H1 (cell line): ENCODE measurements around the gene KCND3. TPM values are rescaled to one million over a fixed set of nuclear protein-coding genes. Genes with fewer than 3 reads are reported as not detected.

Experiments used
- CTCF ChIA-PET: fragments of 300-600 bp; sonication (Branson Sonifier 250); formaldehyde crosslinking; loops from one replicate; lab custom pipeline; 2021; ENCODE audit not compliant: partially characterized antibody; lab: Charles Lee
- POLR2A ChIA-PET: fragments of 300-600 bp; sonication (Branson Sonifier 250); formaldehyde crosslinking; loops from one replicate; lab custom pipeline; 2021; ENCODE audit warnings: inconsistent platforms; ENCODE audit not compliant: partially characterized antibody; lab: Charles Lee
- DNase-seq, 2 experiments: peaks; one replicate each; pipeline versions ENCODE4 v3.0.0 to v3.0.0-alpha.2; 2010 to 2022; ENCODE audit warnings: low spot score in 2 of 2, low read depth in 1 of 2, mixed read lengths in 1 of 2
- FAIRE-seq: peaks from 2 replicates; lab custom pipeline; 2011; peaks lifted over from hg19 to GRCh38; lab: Jason Lieb, UNC
- H2AFZ ChIP-seq: 2 replicates; pipeline ENCODE4 v1.8.1; 2012; ENCODE audit warnings: low read length, inconsistent platforms
- H2AK5ac ChIP-seq: 2 replicates; pipeline ENCODE4 v1.6.1; 2013; ENCODE audit warnings: low read depth, low read length
- H2BK120ac ChIP-seq: replicated peaks from 2 replicates; pipeline ENCODE3; 2013; ENCODE audit warnings: low read depth, low read length, inconsistent platforms
- H2BK12ac ChIP-seq: 2 replicates; pipeline ENCODE4 v1.6.1; 2013; ENCODE audit warnings: low read depth, low read length
- H2BK15ac ChIP-seq: 2 replicates; pipeline ENCODE4 v1.6.1; 2013; ENCODE audit warnings: low read length
- H2BK20ac ChIP-seq: 2 replicates; pipeline ENCODE4 v1.6.1; 2013; ENCODE audit warnings: low read length
- H2BK5ac ChIP-seq: 2 replicates; pipeline ENCODE4 v1.6.1; 2013; ENCODE audit warnings: low read depth, low read length
- H3K14ac ChIP-seq: 2 replicates; pipeline ENCODE4 v1.6.1; 2013; ENCODE audit warnings: inconsistent platforms; ENCODE audit not compliant: insufficient read length
- H3K18ac ChIP-seq: 2 replicates; pipeline ENCODE4 v1.6.1; 2013; ENCODE audit warnings: low read length; ENCODE audit errors: extremely low read depth
- H3K23ac ChIP-seq: 2 replicates; pipeline ENCODE4 v1.6.1; 2013; ENCODE audit warnings: inconsistent platforms; ENCODE audit not compliant: insufficient read length
- H3K23me2 ChIP-seq: 2 replicates; pipeline ENCODE4 v1.6.1; 2013; ENCODE audit warnings: low read depth, low read length
- H3K27ac ChIP-seq: 2 replicates; pipeline ENCODE4 v1.6.1; 2011; ENCODE audit warnings: low read depth, low read length, inconsistent platforms
- H3K27me3 ChIP-seq, 4 experiments: replicated peaks in 1 of 4; 1 replicate in 1 of 4; 2 replicates in 3 of 4; pipeline versions ENCODE4 v1.6.1 to v1.8.1; 2011 to 2013; ENCODE audit warnings: low read length in 3 of 4, mild to moderate bottlenecking in 3 of 4, inconsistent platforms in 2 of 4, mixed read lengths in 2 of 4, moderate library complexity in 1 of 4; ENCODE audit not compliant: control insufficient read depth in 3 of 4, insufficient read depth in 3 of 4; ENCODE audit errors: extremely low read depth in 1 of 4
- H3K36me3 ChIP-seq, 4 experiments: 2 replicates each; pipeline versions ENCODE4 v1.6.1 to v1.8.1; 2011 to 2013; ENCODE audit warnings: mild to moderate bottlenecking in 4 of 4, low read length in 3 of 4, moderate library complexity in 2 of 4, control low read depth in 1 of 4, inconsistent platforms in 1 of 4; ENCODE audit not compliant: insufficient read depth in 4 of 4, control insufficient read depth in 2 of 4
- H3K4ac ChIP-seq: replicated peaks from 2 replicates; pipeline ENCODE3; 2013; ENCODE audit warnings: low read length, low read depth, mixed read lengths, inconsistent platforms; ENCODE audit not compliant: insufficient read length
- H3K4me1 ChIP-seq, 4 experiments: replicated peaks in 1 of 4; 1 replicate in 1 of 4; 2 replicates in 3 of 4; pipeline versions ENCODE4 v1.6.1 to v1.8.1; 2011 to 2013; ENCODE audit warnings: low read length in 3 of 4, inconsistent platforms in 2 of 4, mixed read lengths in 1 of 4; ENCODE audit not compliant: insufficient read depth in 4 of 4, control insufficient read depth in 3 of 4
- H3K4me2 ChIP-seq, 2 experiments: 2 replicates each; pipeline versions ENCODE4 v1.6.1 to v1.8.1; 2011 to 2013; ENCODE audit warnings: low read depth in 2 of 2, low read length in 2 of 2, control low read depth in 1 of 2, inconsistent platforms in 1 of 2, mild to moderate bottlenecking in 1 of 2; ENCODE audit not compliant: insufficient read depth in 1 of 2
- H3K4me3 ChIP-seq, 4 experiments: fragments of 200-600, 300-600 bp in 1 of 4; sonication (generic), shearing (Covaris generic), sonication (Bioruptor Twin) in 1 of 4; 2 replicates each; pipeline versions ENCODE4 v1.5.1 to v1.8.1; 2011 to 2016; ENCODE audit warnings: low read length in 4 of 4, low read depth in 3 of 4, control low read depth in 2 of 4, inconsistent platforms in 2 of 4, mild to moderate bottlenecking in 2 of 4, mixed read lengths in 1 of 4, moderate library complexity in 1 of 4; ENCODE audit not compliant: insufficient read depth in 2 of 4; ENCODE audit errors: extremely low read depth in 1 of 4
- H3K56ac ChIP-seq: replicated peaks from 2 replicates; pipeline ENCODE3; 2013; ENCODE audit warnings: low read depth, mild to moderate bottlenecking, mixed read lengths, low read length, inconsistent platforms; ENCODE audit not compliant: insufficient read length
- H3K79me1 ChIP-seq: 2 replicates; pipeline ENCODE4 v1.6.1; 2013; ENCODE audit warnings: low read depth, low read length, control low read depth
- H3K79me2 ChIP-seq, 2 experiments: 2 replicates each; pipeline versions ENCODE4 v1.6.1 to v1.8.1; 2012 to 2013; ENCODE audit warnings: low read length in 2 of 2, mild to moderate bottlenecking in 2 of 2, inconsistent platforms in 1 of 2; ENCODE audit not compliant: insufficient read depth in 2 of 2, control insufficient read depth in 1 of 2
- H3K9ac ChIP-seq, 4 experiments: replicated peaks in 1 of 4; 1 replicate in 1 of 4; 2 replicates in 3 of 4; pipeline versions ENCODE4 v1.6.1 to v1.8.1; 2011 to 2013; ENCODE audit warnings: low read depth in 3 of 4, low read length in 3 of 4, control low read depth in 2 of 4, mild to moderate bottlenecking in 2 of 4, moderate library complexity in 2 of 4, inconsistent platforms in 1 of 4; ENCODE audit errors: extremely low read depth in 1 of 4
- H3K9me3 ChIP-seq, 2 experiments: 2 replicates each; pipeline versions ENCODE4 v1.6.1 to v1.8.1; 2012 to 2013; ENCODE audit warnings: mild to moderate bottlenecking in 2 of 2, moderate library complexity in 2 of 2, control low read depth in 1 of 2, inconsistent platforms in 1 of 2, low read depth in 1 of 2, low read length in 1 of 2, mixed read lengths in 1 of 2; ENCODE audit not compliant: insufficient read depth in 2 of 2
- H4K20me1 ChIP-seq, 2 experiments: replicated peaks in 1 of 2; 2 replicates each; pipeline versions ENCODE3 to v1.8.1; 2011 to 2013; ENCODE audit warnings: inconsistent platforms in 2 of 2, low read length in 2 of 2, mild to moderate bottlenecking in 1 of 2; ENCODE audit not compliant: insufficient read depth in 2 of 2, control insufficient read depth in 1 of 2
- H4K5ac ChIP-seq: 2 replicates; pipeline ENCODE4 v1.6.1; 2013; ENCODE audit warnings: low read length, low read depth, mixed read lengths, inconsistent platforms; ENCODE audit not compliant: insufficient read length
- H4K8ac ChIP-seq: 2 replicates; pipeline ENCODE4 v1.8.0; 2013; ENCODE audit warnings: mild to moderate bottlenecking, moderate library complexity, low read length, inconsistent platforms; ENCODE audit not compliant: insufficient read depth; ENCODE audit errors: extremely low read depth
- H4K91ac ChIP-seq: replicated peaks from 2 replicates; pipeline ENCODE3; 2013; ENCODE audit warnings: low read length, mixed read lengths, inconsistent platforms; ENCODE audit not compliant: insufficient read length
- CTCF ChIP-seq, 3 experiments: IDR thresholded peaks; 1 replicate in 2 of 3; 2 replicates in 1 of 3; pipeline versions ENCODE4 v1.5.1 to v1.6.1; 2011; ENCODE audit warnings: low read length in 3 of 3, mild to moderate bottlenecking in 3 of 3, inconsistent platforms in 2 of 3, low read depth in 1 of 3, moderate library complexity in 1 of 3; ENCODE audit not compliant: insufficient read depth in 1 of 3; ENCODE audit errors: control extremely low read depth in 1 of 3
- EGR1 ChIP-seq: IDR thresholded peaks from 2 replicates; pipeline ENCODE4 v1.6.1; 2011; ENCODE audit warnings: low read depth, low read length, borderline replicate concordance
- EZH2 ChIP-seq: fragments of 200-600 bp; sonication (generic); IDR thresholded peaks from 2 replicates; pipeline ENCODE4 v1.7.1; 2012; ENCODE audit warnings: low read depth, mild to moderate bottlenecking, moderate library complexity, low read length, inconsistent platforms; ENCODE audit not compliant: severe bottlenecking
- KDM5A ChIP-seq: fragments of 200-600 bp; IDR thresholded peaks from 2 replicates; pipeline ENCODE4 v1.7.1; 2012; ENCODE audit warnings: mild to moderate bottlenecking, low read length, inconsistent platforms, mixed read lengths
- POLR2A ChIP-seq, 2 experiments: IDR thresholded peaks; 1 replicate in 1 of 2; 2 replicates in 1 of 2; pipeline ENCODE4 v1.6.1; 2011; ENCODE audit warnings: low read depth in 2 of 2, low read length in 2 of 2, mild to moderate bottlenecking in 2 of 2; ENCODE audit errors: control extremely low read depth in 1 of 2
- RAD21 ChIP-seq, 2 experiments: IDR thresholded peaks in 1 of 2; conservative IDR thresholded peaks in 1 of 2; 2 replicates each; pipeline ENCODE4 v1.6.1; 2011; ENCODE audit warnings: low read depth in 2 of 2, low read length in 2 of 2, improper control_type of control experiment in 1 of 2, inconsistent platforms in 1 of 2, mild to moderate bottlenecking in 1 of 2, moderate library complexity in 1 of 2
- RFX5 ChIP-seq: IDR thresholded peaks from 2 replicates; pipeline ENCODE4 v1.6.1; 2011; ENCODE audit warnings: low read depth, low read length, improper control_type of control experiment, borderline replicate concordance
- SAP30 ChIP-seq: fragments of 300-600 bp; sonication (generic); IDR thresholded peaks from 2 replicates; pipeline ENCODE4 v1.7.1; 2012; ENCODE audit warnings: low read length, moderate library complexity, mild to moderate bottlenecking, inconsistent platforms; ENCODE audit not compliant: insufficient read depth, insufficient replicate concordance
- SIN3A ChIP-seq, 2 experiments: IDR thresholded peaks in 1 of 2; conservative IDR thresholded peaks in 1 of 2; 2 replicates each; pipeline ENCODE4 v1.6.1; 2011 to 2012; ENCODE audit warnings: low read length in 2 of 2, improper control_type of control experiment in 1 of 2, low read depth in 1 of 2, mild to moderate bottlenecking in 1 of 2
- TBP ChIP-seq: IDR thresholded peaks from 2 replicates; pipeline ENCODE4 v1.6.1; 2011; ENCODE audit warnings: low read depth, low read length, improper control_type of control experiment
- TEAD4 ChIP-seq: IDR thresholded peaks from 2 replicates; pipeline ENCODE4 v1.6.1; 2012; ENCODE audit warnings: low read depth, low read length, inconsistent platforms, mixed read lengths
- WGBS, 2 experiments: shearing (Covaris generic) in 1 of 2; methylation state at CpG; one replicate each; pipeline versions ENCODE4 v1.1.6 to v1.1.7; 2013 to 2015; ENCODE audit warnings: low lambda C conversion rate in 2 of 2, mixed read lengths in 2 of 2, inconsistent platforms in 1 of 2, low coverage in 1 of 2, missing lambda C conversion rate in 1 of 2; ENCODE audit not compliant: insufficient replicate concordance in 2 of 2, insufficient coverage in 1 of 2, insufficient read length in 1 of 2; ENCODE audit errors: extremely low coverage in 1 of 2, missing lambda C conversion rate in 1 of 2; 5-methylcytosine and 5-hydroxymethylcytosine counted together
- polyA plus RNA-seq, 7 experiments: library from polyadenylated mRNA; depleted of rRNA in 3 of 7; stranded (reverse) in 5 of 7; unstranded in 2 of 7; fragments of >200 nt in 5 of 7; fragments of 200-250 nt in 2 of 7; gene quantifications; 1 replicate in 5 of 7; 2 replicates in 1 of 7; 4 replicates in 1 of 7; pipeline versions ENCODE4 v1.2.1 to v1.2.3, GENCODE V29; 2011 to 2013; ENCODE audit warnings: missing spikeins in 2 of 7, mixed read lengths in 2 of 7
- total RNA-seq: library from RNA; stranded (reverse); fragmentation: NEBNext Ultra II Directional; extraction: Animal tissue kit (Norgen Biotek cat#: 25700); gene quantifications from 2 replicates; pipeline ENCODE4 v1.2.1, GENCODE V29; 2021

The KCND3 gene
- total and polyA plus RNA-seq, 2 of the 8 experiments (the other 6 are each of a cell fraction or from before 2014, with no cell fraction given): 0.14 to 0.48 TPM

DNA sequence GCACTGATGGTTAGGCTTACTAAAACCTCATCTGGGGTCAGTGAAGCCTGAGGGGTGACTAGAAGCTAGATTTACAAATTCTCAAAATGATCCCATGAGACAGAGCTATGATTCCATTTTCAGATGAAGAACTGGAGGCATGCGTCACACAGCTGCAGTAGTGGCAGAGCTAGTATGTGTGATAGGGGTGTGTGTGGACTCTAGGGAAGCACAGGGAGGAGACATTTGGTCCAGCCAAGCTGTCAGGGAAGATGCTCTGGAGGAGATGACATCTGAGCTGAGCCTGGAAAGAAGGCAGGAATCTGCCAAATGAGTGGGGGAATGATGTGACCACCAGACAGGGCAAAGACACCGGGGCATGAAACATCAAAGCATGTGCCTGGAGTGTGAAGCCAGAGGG, 12.0 kb upstream of the KCND3 start:
- Histone ChIP-seq H2BK20ac (no peak overlapping the region), H3K4me2 (no peak overlapping the region), H4K91ac (no peak overlapping the region), H3K36me3 (no peaks in the 10 kb centered on the region), H3K9me3 (no peaks in the 10 kb centered on the region), H3K23me2 (no peaks in the 10 kb centered on the region; the same call in 1 of the 2 replicates), H3K4me1 (peaks cover 8 to 13% (median 10%) of the 10 kb centered on the region in 4 experiments; a peak in 5 of 7 replicates), H3K4me3 (no peak overlapping the region), H3K79me2 (no peaks in the 10 kb centered on the region), H4K5ac (no peak overlapping the region), H3K18ac (no peak overlapping the region), H3K4ac (no peak overlapping the region), H2AK5ac (no peak overlapping the region), H2AFZ (no peak overlapping the region), H3K14ac (no peak overlapping the region), H3K27me3 (0 out of 7 replicates have a peak, but pooled peaks cover 0 to 2% (median 0%) of the 10 kb centered on the region in 4 experiments), H4K8ac (no peak overlapping the region), H2BK15ac (no peak overlapping the region; the same call in 1 of the 2 replicates), H3K79me1 (no peaks in the 10 kb centered on the region), H3K23ac (no peak overlapping the region), H3K27ac (no peak overlapping the region), H4K20me1 (no peaks in the 10 kb centered on the region), H3K56ac (no peak overlapping the region), H2BK5ac (no peak overlapping the region), H2BK120ac (no peak overlapping the region), H3K9ac (no peak overlapping the region), H2BK12ac (no peak overlapping the region)
- DNase-seq: no peak
- POLR2A ChIA-PET: interaction anchor here (1.6 kb wide), 1 partner anchor 10 kb away, joined by 4 read pairs; no protein-coding TSS in a partner anchor
- CTCF ChIA-PET: interaction anchor here (1.2 to 1.9 kb wide), 3 partner anchors 9 to 12 kb away, joined by 3 to 8 read pairs (median 4); no protein-coding TSS in a partner anchor
- 86% methylated on average over 2 of the region's 2 CpGs; no CpG with 5 or more reads in 1 of the 2 experiments for whole genome bisulfite sequencing, 2 experiments
- FAIRE-seq: no peak
- no peak for TF ChIP-seq CTCF (IDR thresholded peaks at IDR 0.05; ENCODE audit: control extremely low read depth in 1 of 3, insufficient read depth in 1 of 3, low read depth in 1 of 3, low read length in 3 of 3)
- TF ChIP-seq EGR1: no peak
- TF ChIP-seq EZH2: no peak
- no peak for TF ChIP-seq SIN3A (conservative IDR thresholded peaks at IDR 0.05 in 1 of 2, IDR thresholded peaks at IDR 0.05 in 1 of 2; ENCODE audit: low read depth in 1 of 2, low read length in 2 of 2)
- TF ChIP-seq KDM5A: no peak
- no peak for TF ChIP-seq TEAD4
- TF ChIP-seq TBP: no peak
- no peak for TF ChIP-seq POLR2A (IDR thresholded peaks at IDR 0.05; ENCODE audit: control extremely low read depth in 1 of 2, low read depth in 2 of 2, low read length in 2 of 2)
- no peak for TF ChIP-seq SAP30
- TF ChIP-seq RFX5: no peak
- no peak for TF ChIP-seq RAD21 (IDR thresholded peaks at IDR 0.05 in 1 of 2, conservative IDR thresholded peaks at IDR 0.05 in 1 of 2; ENCODE audit: low read depth in 2 of 2, low read length in 2 of 2)
